GM20000 (cell line): ENCODE results near the gene PHF23.

Experiments used
- DNase-seq: peaks from one replicate; pipeline ENCODE4 v3.0.0; 2012; ENCODE audit warnings: low spot score
- CTCF ChIP-seq: IDR thresholded peaks from 2 replicates; pipeline ENCODE4 v1.5.1; 2012; ENCODE audit warnings: mild to moderate bottlenecking, control low read depth; ENCODE audit errors: extremely low read depth, missing control alignments

The PHF23 gene

DNA sequence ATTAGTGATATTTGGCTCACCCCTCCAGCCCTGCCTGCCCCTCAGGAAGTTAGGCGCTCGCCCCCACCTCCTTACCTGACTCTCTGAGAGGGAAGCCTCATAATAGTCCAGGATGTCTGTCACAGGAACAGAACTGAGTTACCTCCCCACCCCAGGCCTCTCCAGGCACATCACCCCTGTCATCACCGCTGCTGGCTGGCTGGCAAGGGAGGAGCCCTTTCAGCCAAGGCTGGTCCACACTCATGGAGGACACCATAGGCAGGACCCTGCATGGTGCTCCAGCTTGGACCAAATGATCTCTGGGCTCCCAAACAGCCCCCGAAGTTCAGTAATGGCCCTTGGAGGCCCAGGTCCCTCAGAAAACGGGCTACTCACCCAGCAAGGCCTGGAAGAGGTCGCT lies 21.1 kb downstream of the PHF23 start:
- no peak for DNase-seq
- TF ChIP-seq CTCF, result no peak

DNA sequence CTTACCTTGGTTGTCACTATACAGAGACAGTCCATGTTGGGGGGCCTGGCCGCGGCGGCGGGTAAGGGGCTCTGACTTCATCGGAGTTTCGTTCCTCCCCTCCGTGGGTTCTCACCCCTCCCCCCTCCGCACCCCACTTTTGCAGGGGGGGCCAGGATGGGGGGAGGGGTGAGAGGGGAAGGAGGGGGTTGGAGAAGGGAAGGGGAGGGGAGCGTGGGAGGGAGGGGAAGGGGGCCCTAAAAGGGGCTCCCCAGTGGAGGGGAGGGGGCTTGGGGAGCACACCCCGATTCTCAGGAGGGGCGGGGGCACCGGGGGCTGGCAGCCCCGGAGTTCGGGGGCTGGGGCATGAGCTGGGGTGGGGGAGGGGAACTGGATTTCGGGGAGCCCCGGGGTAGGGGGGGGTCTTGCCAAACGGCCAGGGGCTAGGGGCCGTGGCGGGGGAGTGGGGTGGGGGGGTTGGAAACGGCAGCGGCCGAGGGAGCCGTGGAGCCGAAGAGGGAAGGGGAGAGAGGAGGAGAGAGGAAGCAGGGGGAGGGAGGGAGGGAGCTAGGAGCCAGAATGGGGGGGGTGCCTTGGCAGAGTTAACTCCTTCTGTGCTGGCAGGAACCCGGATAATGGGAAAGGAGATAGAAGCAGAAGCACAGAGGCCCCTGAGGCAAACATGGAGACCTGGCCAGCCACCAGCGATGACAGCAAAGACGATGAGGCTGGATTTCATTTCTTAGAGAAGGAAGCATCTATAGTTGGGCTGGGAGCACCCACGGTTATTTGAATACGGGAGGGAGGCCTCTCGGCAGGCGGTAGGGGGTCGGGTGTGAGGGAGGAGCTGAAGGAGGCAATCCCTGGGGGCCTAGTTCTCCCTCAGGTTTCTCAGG lies 21.9 kb downstream of the PHF23 start:
- peak; percentile 46 for DNase-seq
- TF ChIP-seq CTCF, result no peak

DNA sequence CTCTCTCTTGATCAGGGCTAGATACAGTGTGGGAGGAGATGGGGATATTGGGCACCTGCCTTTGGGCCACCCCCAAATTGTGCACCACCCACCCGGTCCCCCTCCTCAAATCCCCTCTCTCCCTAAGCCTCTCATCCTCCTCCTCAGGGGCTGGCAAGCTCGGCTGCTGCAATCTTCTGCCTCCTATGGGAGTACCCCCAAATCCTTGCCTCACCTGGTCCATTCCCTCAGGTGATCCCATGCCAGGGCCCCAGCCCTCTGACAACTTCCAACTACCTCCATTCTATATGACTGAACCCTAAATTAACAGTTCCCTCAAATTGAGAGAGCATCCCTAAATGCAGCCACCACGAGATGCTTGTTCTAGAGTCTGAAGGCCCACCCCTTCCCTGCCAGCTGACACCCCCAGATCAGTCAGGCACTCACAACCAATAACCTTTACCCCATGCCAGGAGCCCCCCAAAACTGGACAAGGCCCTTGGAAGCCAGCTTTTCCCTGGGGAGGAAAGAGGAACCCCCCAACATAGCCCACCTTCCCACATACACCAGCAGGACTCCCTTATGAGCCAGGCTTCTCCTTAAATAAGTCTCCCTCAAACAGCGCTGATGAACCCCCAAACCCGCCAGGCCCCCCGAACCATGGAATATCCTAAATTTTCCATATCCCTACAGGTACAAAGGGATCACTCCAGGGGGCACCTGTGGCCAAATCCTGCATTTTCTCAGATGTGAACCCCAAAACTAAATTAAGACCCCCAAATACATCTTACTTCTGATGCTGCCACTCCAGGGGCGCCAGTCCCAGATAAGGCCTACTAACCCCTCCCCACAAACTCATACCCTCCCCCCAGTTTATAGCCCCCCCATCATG lies 22.8 kb downstream of the PHF23 start:
- TF ChIP-seq CTCF, result no peak
- no peak for DNase-seq

DNA sequence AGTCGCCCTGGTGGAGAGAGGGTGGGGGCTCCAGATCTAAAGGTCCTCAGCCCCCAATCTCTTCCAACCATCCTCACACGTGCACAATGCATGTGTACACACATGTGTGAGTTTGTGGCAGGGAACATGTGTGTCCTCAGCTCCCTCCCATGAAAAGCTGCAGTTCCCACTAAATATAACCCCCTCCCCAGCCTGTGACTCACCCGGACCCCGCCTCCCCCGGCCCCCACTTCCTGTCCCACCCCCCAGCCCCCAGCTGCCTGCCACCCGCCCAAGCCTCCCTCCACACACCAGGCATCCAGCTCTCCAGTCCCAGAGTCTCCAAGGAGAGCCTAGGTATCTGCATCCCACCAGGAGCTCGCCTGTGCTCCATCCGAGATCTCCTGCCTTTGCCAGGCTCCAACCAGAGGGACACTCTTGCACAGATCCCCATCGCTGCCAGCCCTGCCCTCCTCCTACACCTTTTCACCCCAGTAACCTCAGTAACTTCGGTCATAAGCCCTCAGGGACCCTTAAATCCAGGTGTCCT lies 23.5 kb downstream of the PHF23 start:
- TF ChIP-seq CTCF, result no peak
- DNase-seq, result no peak

GRCh38 chr17:7215136-7215638 lies 24.1 kb downstream of the PHF23 start:
- no peak for TF ChIP-seq CTCF

GRCh38 chr17:7214300-7215135 lies 24.7 kb downstream of the PHF23 start:
- peak; percentile 98 for DNase-seq
- TF ChIP-seq CTCF, result peak; percentile 22

More at GRCh38 chr17:7215136-7215638, 24.1 kb downstream of the PHF23 start:
- DNase-seq, result no peak
